T-helper 1 cell treated with Interleukin-12 subunit alpha and Interleukin-12 subunit beta and Interleukin-4 antibody, amounts not matched to agents 30 ng/mL and 1 ng/mL, for 36 hours (primary cell): ENCODE results near the gene VANGL2. TPM values are rescaled to one million over a fixed set of nuclear protein-coding genes. Genes with fewer than 3 reads are reported as not detected.

Experiments used
- intact Hi-C: fragments of 100-400 bp; cut with micrococcal nuclease; formaldehyde crosslinking; loops from one replicate; pipeline ENCODE4 v1.15.1; 2024
- total RNA-seq: library from RNA; stranded (reverse); gene quantifications from 2 replicates; pipeline ENCODE4 v1.2.3, GENCODE V29; 2022

The VANGL2 gene
- total RNA-seq, 1 donor from 2014 or later, result not detected

DNA sequence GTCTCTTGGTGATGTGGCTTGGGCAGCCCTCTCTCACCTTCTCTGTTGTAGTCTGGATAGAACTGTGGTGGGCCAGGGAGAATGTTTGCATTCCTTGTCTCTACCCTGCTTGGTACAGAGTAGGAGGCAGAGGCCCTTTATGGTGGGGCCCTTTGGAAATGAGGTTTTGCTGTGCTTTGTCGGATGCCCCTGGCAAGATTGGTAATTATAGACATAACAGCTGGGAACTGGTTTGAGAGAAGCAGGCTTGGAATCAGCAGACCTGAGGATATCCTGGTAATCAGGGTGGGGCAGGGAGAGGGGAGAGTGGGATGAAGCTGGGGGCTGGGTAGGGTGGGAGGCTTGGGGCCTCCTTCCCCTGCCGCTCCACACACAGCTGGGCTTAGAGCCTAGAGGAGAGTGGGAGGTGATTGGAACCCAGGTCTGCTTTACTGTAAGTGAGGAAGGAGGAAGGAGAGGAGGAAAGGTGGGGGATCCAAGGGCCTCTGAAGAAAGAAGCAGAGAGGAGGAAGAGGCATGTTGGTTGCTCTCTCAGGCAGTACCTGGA is 5.0 kb downstream of the VANGL2 start:
- intact Hi-C loops, result no loop called here

DNA sequence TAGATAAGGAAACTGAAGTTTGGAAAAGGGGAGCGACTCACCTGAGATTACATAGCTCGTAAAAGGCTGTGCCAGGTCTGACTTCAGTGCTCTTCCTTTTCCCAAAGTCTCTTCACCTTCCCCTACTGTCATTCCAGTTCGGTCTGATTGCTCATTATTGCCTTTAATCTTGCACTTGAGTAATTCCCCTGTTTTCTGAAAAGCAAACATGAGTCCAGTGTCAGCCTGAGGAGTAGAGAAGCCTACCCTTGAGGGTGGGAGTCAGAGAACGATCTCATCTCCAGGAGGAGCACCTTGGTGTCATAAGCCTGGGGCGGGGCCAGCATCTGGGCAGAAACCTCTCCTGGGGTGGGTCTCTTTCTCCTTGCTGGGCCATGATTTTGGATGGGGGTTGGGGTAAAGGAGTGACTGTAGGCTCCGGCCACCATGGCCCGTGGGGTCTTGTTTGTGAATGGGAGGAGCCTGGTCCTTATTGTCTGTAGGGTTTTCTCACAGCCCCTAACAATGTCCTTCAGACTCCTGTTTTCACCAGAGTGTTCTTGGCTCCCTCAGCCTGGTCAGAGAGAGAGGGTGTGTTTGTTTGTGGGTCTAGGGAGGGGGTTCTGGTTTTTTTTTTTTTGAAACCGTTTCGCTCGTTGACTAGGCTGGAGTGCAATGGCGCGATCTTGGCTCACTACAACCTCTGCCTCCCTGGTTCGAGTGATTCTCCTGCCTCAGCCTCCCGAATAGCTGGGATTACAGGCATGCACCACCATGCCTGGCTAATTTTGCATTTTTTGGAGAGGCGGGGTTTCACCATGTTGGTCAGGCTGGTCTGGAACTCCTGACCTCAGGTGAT is 6.0 kb downstream of the VANGL2 start:
- intact Hi-C loops, result no loop called here

- intact Hi-C loops, result no loop called here
Observed at GRCh38 chr1:160407839-160408801, 7.8 kb downstream of the VANGL2 start.

DNA sequence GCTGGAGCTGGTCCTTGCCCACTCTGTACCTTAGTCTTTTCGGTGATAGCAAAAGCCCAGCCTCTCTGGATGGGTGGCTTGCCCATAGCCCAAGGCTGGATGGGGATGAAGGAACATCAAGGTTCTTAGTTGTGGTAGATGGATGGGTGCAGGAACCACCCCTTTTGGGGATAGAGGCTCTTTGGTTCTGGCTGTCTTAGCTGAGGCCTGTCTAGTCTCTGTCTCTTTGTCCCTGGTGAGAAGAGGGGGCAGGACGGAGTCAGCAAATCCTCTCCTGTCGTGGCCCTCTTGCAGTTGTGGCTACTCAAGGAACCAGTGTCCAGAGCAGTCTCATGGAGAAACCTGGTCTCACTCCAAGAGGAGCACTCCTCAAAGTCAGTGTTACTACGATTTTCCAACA is 8.5 kb downstream of the VANGL2 start:
- intact Hi-C loops, result no loop called here

- intact Hi-C loops, result no loop called here
Observed at GRCh38 chr1:160409486-160409885, 9.1 kb downstream of the VANGL2 start.

- intact Hi-C loops, result no loop called here
Observed at GRCh38 chr1:160410406-160411005, 10.1 kb downstream of the VANGL2 start.

GRCh38 chr1:160411271-160412027 is 11.1 kb downstream of the VANGL2 start:
- intact Hi-C loops, result no loop called here

- intact Hi-C loops, result no loop called here
Observed at GRCh38 chr1:160412028-160412362, 11.6 kb downstream of the VANGL2 start.

GRCh38 chr1:160413716-160414115 is 13.4 kb downstream of the VANGL2 start:
- intact Hi-C loops, result no loop called here

DNA sequence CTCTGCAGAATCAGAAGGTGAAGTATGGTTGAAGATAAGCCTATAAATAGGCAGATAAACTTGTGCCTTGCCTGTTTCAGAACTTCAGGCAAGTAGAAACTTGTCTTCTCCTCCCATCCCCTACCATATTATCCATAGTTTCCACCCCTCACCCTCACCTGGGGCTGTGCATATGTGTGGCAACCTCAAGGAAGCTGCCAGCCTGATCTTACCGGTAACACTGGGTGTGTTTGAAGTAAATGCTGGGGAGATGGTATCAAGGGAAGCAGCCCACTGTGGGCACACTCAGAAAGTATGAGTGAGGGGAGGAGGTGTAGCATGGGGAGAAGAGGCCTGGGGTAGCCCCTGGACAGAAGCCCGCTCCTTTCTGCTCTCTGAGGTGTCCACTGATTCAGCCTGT is 14.5 kb downstream of the VANGL2 start:
- intact Hi-C loops, result no loop called here

- intact Hi-C loops, result no loop called here
Observed at GRCh38 chr1:160415696-160416290, 15.4 kb downstream of the VANGL2 start.

GRCh38 chr1:160416369-160416768 is 16.0 kb downstream of the VANGL2 start:
- intact Hi-C loops, result no loop called here

- intact Hi-C loops, result no loop called here
Observed at GRCh38 chr1:160418483-160418882, 18.1 kb downstream of the VANGL2 start.

- intact Hi-C loops, result no loop called here
Observed at GRCh38 chr1:160419150-160419837, 18.9 kb downstream of the VANGL2 start.

DNA sequence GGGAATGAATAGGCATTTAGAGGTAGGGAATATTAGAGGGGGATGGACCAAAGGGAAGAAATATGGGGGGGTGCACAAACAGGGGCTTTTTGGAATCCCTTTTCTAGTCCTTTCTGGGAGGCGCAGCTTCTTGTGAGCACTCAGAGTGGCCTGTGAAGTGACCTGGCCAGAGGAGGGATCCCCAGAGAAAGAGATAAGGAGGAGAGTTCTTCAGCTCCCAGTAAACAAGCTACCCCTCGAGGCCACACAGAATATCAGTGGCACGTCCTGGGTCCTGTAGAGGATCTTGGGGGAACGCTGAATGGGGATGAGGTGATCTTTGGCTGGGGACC is 19.4 kb downstream of the VANGL2 start:
- intact Hi-C loops, result no loop called here

GRCh38 chr1:160420881-160421842 is 20.8 kb downstream of the VANGL2 start:
- intact Hi-C loops, result no loop called here

- intact Hi-C loops, result no loop called here
Observed at GRCh38 chr1:160421881-160422280, 21.5 kb downstream of the VANGL2 start.

GRCh38 chr1:160423966-160424365 is 23.6 kb downstream of the VANGL2 start:
- intact Hi-C loops, result no loop called here

DNA sequence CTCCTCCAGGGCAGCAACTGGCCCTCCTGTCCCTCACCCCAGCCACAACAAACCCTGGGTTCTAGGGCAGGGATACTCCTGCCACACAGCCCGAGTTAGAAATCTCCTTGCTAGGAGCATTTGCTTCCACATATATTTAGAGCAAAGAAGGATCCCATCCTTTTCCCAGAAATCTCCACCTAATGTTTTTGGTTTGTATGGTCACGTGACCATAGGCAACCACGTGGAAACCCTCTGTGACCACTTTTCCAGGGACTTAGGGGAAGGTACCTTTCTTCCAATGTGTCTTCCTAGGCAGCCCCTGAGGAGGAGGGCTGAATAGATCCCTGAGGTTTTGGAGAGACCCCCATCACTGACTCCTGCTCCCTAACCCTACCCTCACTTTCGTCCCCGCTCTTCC is 25.5 kb downstream of the VANGL2 start:
- intact Hi-C loops, result no loop called here
